COLO668 (cell line): ENCODE measurements around the gene NPAT.

ENCODE experiments used
- DNase-seq: peaks from one replicate; lab custom pipeline; 2025; ENCODE audit not compliant: unreplicated experiment; lab: John Stamatoyannopoulos, UW

Gene NPAT

GRCh38 chr11:108222574-108223347 is at the start of gene NPAT, which contains the start of gene ATM:
Gene NPAT, minus strand, starts transcription at chr11:108222638. Its CDS starts 102 bp downstream, at chr11:108222536.
Gene ATM, plus strand, starts transcription at chr11:108223067. Its CDS starts 4,558 bp downstream, at chr11:108227625.
- peak; percentile 98 for DNase-seq

- no peak for DNase-seq
Observed at GRCh38 chr11:108269583-108269982, 47.1 kb upstream of the NPAT start.

- DNase-seq = no peak
Observed at GRCh38 chr11:108253176-108253575, 30.7 kb upstream of the NPAT start.

- no peak for DNase-seq
Observed at GRCh38 chr11:108246885-108247284, 24.4 kb upstream of the NPAT start.

- DNase-seq = no peak
Observed at GRCh38 chr11:108246308-108246707, 23.9 kb upstream of the NPAT start.

- DNase-seq = no peak
Observed at GRCh38 chr11:108242422-108242821, 20.0 kb upstream of the NPAT start.

GRCh38 chr11:108241330-108242037 is 19.0 kb upstream of the NPAT start:
- DNase-seq = no peak

- DNase-seq = no peak
Observed at GRCh38 chr11:108239076-108239475, 16.6 kb upstream of the NPAT start.

- DNase-seq = no peak
Observed at GRCh38 chr11:108237058-108237481, 14.6 kb upstream of the NPAT start.

GRCh38 chr11:108235633-108236032 is 13.2 kb upstream of the NPAT start:
- DNase-seq = no peak

- DNase-seq = no peak
Observed at GRCh38 chr11:108235192-108235591, 12.8 kb upstream of the NPAT start.

GRCh38 chr11:108233277-108233945 is 11.0 kb upstream of the NPAT start:
- no peak for DNase-seq

- no peak for DNase-seq
Observed at GRCh38 chr11:108228251-108228650, 5.8 kb upstream of the NPAT start.

GRCh38 chr11:108226036-108226435 is 3.6 kb upstream of the NPAT start:
- no peak for DNase-seq

GRCh38 chr11:108224911-108225786 is 2.7 kb upstream of the NPAT start:
- no peak for DNase-seq

GRCh38 chr11:108224366-108224765 is 1.9 kb upstream of the NPAT start:
- DNase-seq = no peak

GRCh38 chr11:108223348-108224149 is 1.1 kb upstream of the NPAT start:
- peak; percentile 11 for DNase-seq

GRCh38 chr11:108221911-108222573 is 396 bp downstream of the NPAT start:
- DNase-seq = peak; percentile 36

GRCh38 chr11:108221371-108221770 is 1.1 kb downstream of the NPAT start:
- DNase-seq = no peak
